HepG2 (cell line): Measurements from ENCODE around the gene ENDOG. TPM values are rescaled to one million over a fixed set of nuclear protein-coding genes. Genes with fewer than 3 reads are reported as not detected.

ENCODE experiments used
- HDAC6 ChIP-seq: fragments of 200-600 bp; sonication (generic); IDR thresholded peaks from 2 replicates; pipeline ENCODE4 v1.7.0; 2017; ENCODE audit warnings: mild to moderate bottlenecking, antibody characterized with exemption, low read length, low read depth
- MEF2D ChIP-seq: sonication (generic); formaldehyde crosslinking; IDR thresholded peaks from 2 replicates; pipeline ENCODE4 v1.5.1; 2020; ENCODE audit warnings: mild to moderate bottlenecking, missing genetic modification reagents
- NFATC3 ChIP-seq: sonication (generic); formaldehyde crosslinking; IDR thresholded peaks from 2 replicates; pipeline ENCODE4 v1.5.1; 2020; ENCODE audit warnings: mild to moderate bottlenecking, missing genetic modification reagents
- PAF1 ChIP-seq: IDR thresholded peaks from 2 replicates; pipeline ENCODE4 v1.6.1; 2016; ENCODE audit warnings: missing genetic modification reagents, missing compliant biosample characterization
- RARA ChIP-seq: IDR thresholded peaks from 2 replicates; pipeline ENCODE4 v1.6.1; 2016; ENCODE audit warnings: missing genetic modification reagents, missing compliant biosample characterization
- SP2 ChIP-seq: sonication (generic); formaldehyde crosslinking; IDR thresholded peaks from 2 replicates; pipeline ENCODE4 v1.5.1; 2020; ENCODE audit warnings: mild to moderate bottlenecking, missing genetic modification reagents
- TCF7 ChIP-seq: sonication (generic); IDR thresholded peaks from 2 replicates; pipeline ENCODE4 v1.6.1; 2016; ENCODE audit warnings: antibody characterized with exemption, low read depth
- U2AF1 ChIP-seq: fragments of 200-400 bp; formaldehyde crosslinking; optimal IDR thresholded peaks from 2 replicates; pipeline ENCODE3; 2017; ENCODE audit warnings: mild to moderate bottlenecking, low read depth, low read length
- XRCC5 ChIP-seq: fragments of 200-400 bp; formaldehyde crosslinking; optimal IDR thresholded peaks from 2 replicates; pipeline ENCODE3; 2017; ENCODE audit warnings: mild to moderate bottlenecking, low read length
- ZBTB1 ChIP-seq: sonication (generic); formaldehyde crosslinking; IDR thresholded peaks from 2 replicates; pipeline ENCODE4 v1.4.0; 2020; ENCODE audit warnings: missing genetic modification reagents, borderline replicate concordance
- ZBTB7A ChIP-seq: sonication (generic); formaldehyde crosslinking; IDR thresholded peaks from 2 replicates; pipeline ENCODE4 v1.8.0; 2022; ENCODE audit warnings: mild to moderate bottlenecking, missing genetic modification reagents
- ZFP36L1 ChIP-seq: sonication (generic); formaldehyde crosslinking; IDR thresholded peaks from 2 replicates; pipeline ENCODE4 v1.8.0; 2022; ENCODE audit warnings: mild to moderate bottlenecking, missing genetic modification reagents, moderate library complexity
- ZKSCAN8 ChIP-seq: IDR thresholded peaks from 2 replicates; pipeline ENCODE4 v1.6.1; 2016; ENCODE audit warnings: borderline replicate concordance, missing genetic modification reagents, missing compliant biosample characterization
- ZNF142 ChIP-seq: sonication (generic); formaldehyde crosslinking; IDR thresholded peaks from 2 replicates; pipeline ENCODE4 v1.4.0; 2020; ENCODE audit warnings: missing genetic modification reagents
- ZNF232 ChIP-seq: sonication (generic); formaldehyde crosslinking; IDR thresholded peaks from 2 replicates; pipeline ENCODE4 v1.4.0; 2020; ENCODE audit warnings: missing genetic modification reagents, borderline replicate concordance
- ZNF790 ChIP-seq: sonication (generic); formaldehyde crosslinking; IDR thresholded peaks from 2 replicates; pipeline ENCODE4 v1.8.0; 2022; ENCODE audit warnings: missing genetic modification reagents, mild to moderate bottlenecking, borderline replicate concordance
- ZUFSP ChIP-seq: sonication (generic); formaldehyde crosslinking; IDR thresholded peaks from 2 replicates; pipeline ENCODE4 v1.9.0; 2021; ENCODE audit warnings: missing genetic modification reagents, mild to moderate bottlenecking, borderline replicate concordance
- polyA plus RNA-seq, 8 experiments: library from polyadenylated mRNA; depleted of rRNA in 3 of 8; stranded (reverse) in 7 of 8; unstranded in 1 of 8; fragments of >200 nt; fragmentation: Illumina TruSeq in 4 of 8; extraction: Trizol in 4 of 8; gene quantifications; 2 replicates each; pipeline versions ENCODE4 v1.2.1 to v1.2.3, GENCODE V29; 2011 to 2016; ENCODE audit warnings: low read depth in 4 of 8, missing spikeins in 1 of 8, mixed read lengths in 1 of 8; ENCODE audit not compliant: insufficient read depth in 1 of 8
- total RNA-seq, 5 experiments: library from RNA; depleted of rRNA; stranded (reverse); fragments of >200 nt; fragmentation: Illumina TruSeq; extraction: Trizol; gene quantifications; 2 replicates each; pipeline ENCODE4 v1.2.3, GENCODE V29; 2016; ENCODE audit warnings: low read depth in 1 of 5

Gene ENDOG
- total and polyA plus RNA-seq, 2 of the 13 experiments (the other 11 are each of a cell fraction or from before 2014, with no cell fraction given): 26.3 to 28.8 TPM

GRCh38 chr9:128786681-128787601 is 31.4 kb upstream of the ENDOG start, which contains the start of gene TBC1D13 (continued):
- peak; percentile 70 for TF ChIP-seq XRCC5
- no peak for TF ChIP-seq U2AF1
- TF ChIP-seq TCF7: no peak
- TF ChIP-seq MEF2D: peak; percentile 72; the same call in 1 of the 2 replicates
- TF ChIP-seq ZUFSP: no peak
- peak; percentile 96 for TF ChIP-seq ZNF232
- TF ChIP-seq HDAC6: no peak
- peak; percentile 79; the same call in 1 of the 2 replicates for TF ChIP-seq ZKSCAN8 (CRISPR knock-in tag)
- peak; percentile 92 for TF ChIP-seq ZBTB7A (CRISPR knock-in tag)
- peak; percentile 53; the same call in 1 of the 2 replicates for TF ChIP-seq SP2 (CRISPR knock-in tag)
- peak; percentile 75; the same call in 1 of the 2 replicates for TF ChIP-seq ZNF142 (CRISPR knock-in tag)
- peak; percentile 92 for TF ChIP-seq ZFP36L1 (CRISPR knock-in tag)
- TF ChIP-seq ZNF790 (CRISPR knock-in tag): 0 out of 2 replicates have a peak, but pooled peaks have one; percentile 81
- TF ChIP-seq RARA: peak; percentile 70
- TF ChIP-seq PAF1 (CRISPR knock-in tag): no peak
- TF ChIP-seq NFATC3 (CRISPR knock-in tag): no peak
- no peak for TF ChIP-seq ZBTB1 (CRISPR knock-in tag)
